GM12801 (cell line): ENCODE data around the gene TMEM231.

ENCODE experiments used
- CTCF ChIP-seq: IDR thresholded peaks from one replicate; pipeline ENCODE4 v1.5.1; 2011; ENCODE audit warnings: control low read depth; ENCODE audit not compliant: insufficient read length; ENCODE audit errors: extremely low read depth

The TMEM231 gene

GRCh38 chr16:75494661-75495075, 61.4 kb downstream of the TMEM231 start:
- no peak for TF ChIP-seq CTCF

- no peak for TF ChIP-seq CTCF
Measured at GRCh38 chr16:75494184-75494583, 61.9 kb downstream of the TMEM231 start.

- TF ChIP-seq CTCF: no peak
Measured at GRCh38 chr16:75491876-75492275, 64.2 kb downstream of the TMEM231 start.

- TF ChIP-seq CTCF: no peak
Measured at GRCh38 chr16:75488322-75488721, 67.7 kb downstream of the TMEM231 start.
